ENCODE results near the gene ACKR2. TPM values are rescaled to one million over a fixed set of nuclear protein-coding genes. Genes with fewer than 3 reads are reported as not detected.

The ACKR2 gene
- polyA plus RNA-seq, 1 donor from 2014 or later: not detected

- Histone ChIP-seq H3F3A (ENCODE audit: insufficient read depth, low read length, poor library complexity, severe bottlenecking) (no peaks in the 10 kb centered on the region), H3K9me3 (ENCODE audit: low read length) (no peaks in the 10 kb centered on the region), H3K79me2 (replicated peaks; ENCODE audit: insufficient read depth, low read length) (no peaks in the 10 kb centered on the region), H2AFZ (ENCODE audit: low read depth, low read length) (no peak overlapping the region), H3K27ac (ENCODE audit: low read length) (no peak overlapping the region), H3K36me3 (ENCODE audit: insufficient read depth, low read length) (no peaks in the 10 kb centered on the region), H3K27me3 (ENCODE audit: insufficient read depth, low read depth, low read length) (no peaks in the 10 kb centered on the region), H3K4me2 (ENCODE audit: low read length) (no peak overlapping the region), H3K4me3 (ENCODE audit: low read length) (no peak overlapping the region), H3K9ac (ENCODE audit: low read length) (no peak overlapping the region), H4K20me1 (ENCODE audit: insufficient read depth) (no peaks in the 10 kb centered on the region), H3K9me2 (ENCODE audit: insufficient read depth, low read length) (no peaks in the 10 kb centered on the region)
- TF ChIP-seq EZH2 (IDR thresholded peaks at IDR 0.05; ENCODE audit: borderline replicate concordance, insufficient read depth, low read length, poor library complexity, severe bottlenecking) (no peak), SMC3 (conservative IDR thresholded peaks at IDR 0.05; ENCODE audit: poor library complexity) (no peak), POLR2AphosphoS5 (IDR thresholded peaks at IDR 0.05) (no peak), MXI1 (conservative IDR thresholded peaks at IDR 0.05; ENCODE audit: poor library complexity, severe bottlenecking) (no peak), EP300 (conservative IDR thresholded peaks at IDR 0.05; ENCODE audit: poor library complexity, severe bottlenecking) (no peak), RAD21 (conservative IDR thresholded peaks at IDR 0.05) (no peak), TAF1 (IDR thresholded peaks at IDR 0.05; ENCODE audit: low read depth) (no peak), CTCF (IDR thresholded peaks at IDR 0.05; ENCODE audit: poor library complexity, severe bottlenecking) (no peak)
- TF ChIP-seq, protein P1, sequence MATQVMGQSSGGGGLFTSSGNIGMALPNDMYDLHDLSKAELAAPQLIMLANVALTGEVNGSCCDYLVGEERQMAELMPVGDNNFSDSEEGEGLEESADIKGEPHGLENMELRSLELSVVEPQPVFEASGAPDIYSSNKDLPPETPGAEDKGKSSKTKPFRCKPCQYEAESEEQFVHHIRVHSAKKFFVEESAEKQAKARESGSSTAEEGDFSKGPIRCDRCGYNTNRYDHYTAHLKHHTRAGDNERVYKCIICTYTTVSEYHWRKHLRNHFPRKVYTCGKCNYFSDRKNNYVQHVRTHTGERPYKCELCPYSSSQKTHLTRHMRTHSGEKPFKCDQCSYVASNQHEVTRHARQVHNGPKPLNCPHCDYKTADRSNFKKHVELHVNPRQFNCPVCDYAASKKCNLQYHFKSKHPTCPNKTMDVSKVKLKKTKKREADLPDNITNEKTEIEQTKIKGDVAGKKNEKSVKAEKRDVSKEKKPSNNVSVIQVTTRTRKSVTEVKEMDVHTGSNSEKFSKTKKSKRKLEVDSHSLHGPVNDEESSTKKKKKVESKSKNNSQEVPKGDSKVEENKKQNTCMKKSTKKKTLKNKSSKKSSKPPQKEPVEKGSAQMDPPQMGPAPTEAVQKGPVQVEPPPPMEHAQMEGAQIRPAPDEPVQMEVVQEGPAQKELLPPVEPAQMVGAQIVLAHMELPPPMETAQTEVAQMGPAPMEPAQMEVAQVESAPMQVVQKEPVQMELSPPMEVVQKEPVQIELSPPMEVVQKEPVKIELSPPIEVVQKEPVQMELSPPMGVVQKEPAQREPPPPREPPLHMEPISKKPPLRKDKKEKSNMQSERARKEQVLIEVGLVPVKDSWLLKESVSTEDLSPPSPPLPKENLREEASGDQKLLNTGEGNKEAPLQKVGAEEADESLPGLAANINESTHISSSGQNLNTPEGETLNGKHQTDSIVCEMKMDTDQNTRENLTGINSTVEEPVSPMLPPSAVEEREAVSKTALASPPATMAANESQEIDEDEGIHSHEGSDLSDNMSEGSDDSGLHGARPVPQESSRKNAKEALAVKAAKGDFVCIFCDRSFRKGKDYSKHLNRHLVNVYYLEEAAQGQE (IDR thresholded peaks at IDR 0.05; ENCODE audit: borderline replicate concordance): no peak
These were observed 56.0 kb downstream of the ACKR2 start for GRCh38 chr3:42865256-42865655.

DNA sequence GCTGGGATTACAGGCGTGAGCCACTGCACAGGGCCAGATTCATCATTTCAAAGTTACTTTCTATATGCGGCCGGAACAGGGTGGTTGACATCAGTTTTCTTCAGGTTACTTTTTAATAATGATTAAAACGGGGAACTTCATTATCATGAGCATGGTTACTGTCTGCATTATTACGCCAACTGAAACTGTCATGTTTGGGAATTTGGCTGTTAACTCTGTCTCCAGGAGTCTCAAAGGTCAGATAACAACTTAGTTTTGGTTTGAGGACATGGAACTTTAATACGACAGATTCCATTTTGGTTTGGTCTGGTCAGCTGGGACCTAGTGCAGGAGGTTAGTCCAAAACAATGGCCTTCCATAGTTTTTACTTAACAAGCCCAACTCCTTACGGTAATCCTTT is 57.9 kb downstream of the ACKR2 start:
- no peak overlapping the region for H2AFZ ChIP-seq (ENCODE audit: low read depth, low read length)
- H3K9ac ChIP-seq (ENCODE audit: low read length): no peak overlapping the region
- H3K36me3 ChIP-seq (ENCODE audit: insufficient read depth, low read length): no peaks in the 10 kb centered on the region
- TF ChIP-seq EP300 (conservative IDR thresholded peaks at IDR 0.05; ENCODE audit: poor library complexity, severe bottlenecking) (no peak), POLR2AphosphoS5 (IDR thresholded peaks at IDR 0.05) (no peak), SMC3 (conservative IDR thresholded peaks at IDR 0.05; ENCODE audit: poor library complexity) (no peak), RAD21 (conservative IDR thresholded peaks at IDR 0.05) (no peak), EZH2 (IDR thresholded peaks at IDR 0.05; ENCODE audit: borderline replicate concordance, insufficient read depth, low read length, poor library complexity, severe bottlenecking) (no peak), MXI1 (conservative IDR thresholded peaks at IDR 0.05; ENCODE audit: poor library complexity, severe bottlenecking) (no peak), CTCF (IDR thresholded peaks at IDR 0.05; ENCODE audit: poor library complexity, severe bottlenecking) (no peak), TAF1 (IDR thresholded peaks at IDR 0.05; ENCODE audit: low read depth) (no peak)
- TF ChIP-seq, protein P1 (IDR thresholded peaks at IDR 0.05; ENCODE audit: borderline replicate concordance): no peak
- no peak overlapping the region for H3K4me3 ChIP-seq (ENCODE audit: low read length)
- H3K9me3 ChIP-seq (ENCODE audit: low read length): no peaks in the 10 kb centered on the region
- H3K9me2 ChIP-seq (ENCODE audit: insufficient read depth, low read length): no peaks in the 10 kb centered on the region
- no peaks in the 10 kb centered on the region for H3F3A ChIP-seq (ENCODE audit: insufficient read depth, low read length, poor library complexity, severe bottlenecking)
- H3K4me2 ChIP-seq (ENCODE audit: low read length): no peak overlapping the region
- no peaks in the 10 kb centered on the region for H3K79me2 ChIP-seq (replicated peaks; ENCODE audit: insufficient read depth, low read length)
- no peaks in the 10 kb centered on the region for H4K20me1 ChIP-seq (ENCODE audit: insufficient read depth)
- H3K27me3 ChIP-seq (ENCODE audit: insufficient read depth, low read depth, low read length): no peaks in the 10 kb centered on the region
- no peak overlapping the region for H3K27ac ChIP-seq (ENCODE audit: low read length)

Data from neural cell (in vitro differentiated cells).